Upper lobe of left lung (tissue), 4 donors: ENCODE measurements around the gene VPS35L.
A peak's percentile ranks its signal among the peaks of the same experiment; 100 is the strongest.

ENCODE experiments used
- POLR2AphosphoS5 ChIP-seq, 2 donors: sonication (generic); formaldehyde crosslinking; IDR thresholded peaks; one replicate each; pipeline ENCODE4 v1.5.1; 2017; ENCODE audit warnings: antibody characterized with exemption in 2 of 2
- TF ChIP-seq, protein P1 (sequence below), 6 experiments: fragments of 450-650 bp in 4 of 6; fragments of 200-600 bp in 2 of 6; sonication (generic) in 2 of 6; IDR thresholded peaks; one replicate each; pipeline ENCODE4 v1.5.1; 2016 to 2019; ENCODE audit warnings: antibody characterized with exemption in 6 of 6

- TF ChIP-seq, protein P1, sequence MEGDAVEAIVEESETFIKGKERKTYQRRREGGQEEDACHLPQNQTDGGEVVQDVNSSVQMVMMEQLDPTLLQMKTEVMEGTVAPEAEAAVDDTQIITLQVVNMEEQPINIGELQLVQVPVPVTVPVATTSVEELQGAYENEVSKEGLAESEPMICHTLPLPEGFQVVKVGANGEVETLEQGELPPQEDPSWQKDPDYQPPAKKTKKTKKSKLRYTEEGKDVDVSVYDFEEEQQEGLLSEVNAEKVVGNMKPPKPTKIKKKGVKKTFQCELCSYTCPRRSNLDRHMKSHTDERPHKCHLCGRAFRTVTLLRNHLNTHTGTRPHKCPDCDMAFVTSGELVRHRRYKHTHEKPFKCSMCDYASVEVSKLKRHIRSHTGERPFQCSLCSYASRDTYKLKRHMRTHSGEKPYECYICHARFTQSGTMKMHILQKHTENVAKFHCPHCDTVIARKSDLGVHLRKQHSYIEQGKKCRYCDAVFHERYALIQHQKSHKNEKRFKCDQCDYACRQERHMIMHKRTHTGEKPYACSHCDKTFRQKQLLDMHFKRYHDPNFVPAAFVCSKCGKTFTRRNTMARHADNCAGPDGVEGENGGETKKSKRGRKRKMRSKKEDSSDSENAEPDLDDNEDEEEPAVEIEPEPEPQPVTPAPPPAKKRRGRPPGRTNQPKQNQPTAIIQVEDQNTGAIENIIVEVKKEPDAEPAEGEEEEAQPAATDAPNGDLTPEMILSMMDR (IDR thresholded peaks at IDR 0.05): peak; percentile 34 to 68 (median 61)
- no peak for TF ChIP-seq POLR2AphosphoS5 (IDR thresholded peaks at IDR 0.05)
These were observed 28.3 kb downstream of the VPS35L start for GRCh38 chr16:19583665-19584300.
